Activated T-cell treated with anti-CD3 and anti-CD28 coated beads, Interleukin-2, amount 50 U/mL, for 48 hours (primary cell): ENCODE measurements around the gene ZRANB3.
"Not testable (repeated sequence)": the region's sequence is repeated elsewhere in the genome, so short reads cannot be mapped to it uniquely, and the experiment has no call there.

ENCODE experiments used
- DNase-seq, 2 experiments: peaks; one replicate each; pipeline ENCODE4 v3.0.0-alpha.2; 2020

ZRANB3 gene

GRCh38 chr2:135121016-135121657 lies 409.9 kb downstream of the ZRANB3 start:
- DNase-seq: no peak

- DNase-seq: no peak
Measured at GRCh38 chr2:135119582-135119981, 411.4 kb downstream of the ZRANB3 start.

- DNase-seq: no peak
Measured at GRCh38 chr2:135113322-135113721, 417.7 kb downstream of the ZRANB3 start.

GRCh38 chr2:135105513-135106316 lies 425.3 kb downstream of the ZRANB3 start:
- DNase-seq: not testable (repeated sequence)

GRCh38 chr2:135103843-135104242 lies 427.2 kb downstream of the ZRANB3 start:
- no peak for DNase-seq

- no peak for DNase-seq
Measured at GRCh38 chr2:135099802-135100483, 431.1 kb downstream of the ZRANB3 start.

- no peak for DNase-seq
Measured at GRCh38 chr2:135097532-135098231, 433.3 kb downstream of the ZRANB3 start.

GRCh38 chr2:135096665-135097446 lies 434.2 kb downstream of the ZRANB3 start:
- no peak for DNase-seq

- DNase-seq: no peak
Measured at GRCh38 chr2:135095591-135095990, 435.4 kb downstream of the ZRANB3 start.

GRCh38 chr2:135094508-135094907 lies 436.5 kb downstream of the ZRANB3 start:
- no peak for DNase-seq

GRCh38 chr2:135093670-135094330 lies 437.2 kb downstream of the ZRANB3 start:
- DNase-seq: no peak

GRCh38 chr2:135093193-135093592 lies 437.8 kb downstream of the ZRANB3 start:
- no peak for DNase-seq

GRCh38 chr2:135091681-135092080 lies 439.3 kb downstream of the ZRANB3 start:
- no peak for DNase-seq

GRCh38 chr2:135089597-135089996 lies 441.4 kb downstream of the ZRANB3 start:
- not testable (repeated sequence) for DNase-seq
